Skeletal muscle satellite cell (primary cell): Measurements from ENCODE around the gene CFAP119.

Experiments used
- H3K27me3 ChIP-seq: 2 replicates; pipeline ENCODE4 v1.7.0; 2013; ENCODE audit warnings: low read length; ENCODE audit not compliant: control insufficient read depth, insufficient read depth
- H3K36me3 ChIP-seq: 2 replicates; pipeline ENCODE4 v1.7.0; 2013; ENCODE audit warnings: mild to moderate bottlenecking, control low read depth, low read length; ENCODE audit not compliant: insufficient read depth
- H3K4me1 ChIP-seq: 2 replicates; pipeline ENCODE4 v1.7.0; 2013; ENCODE audit warnings: low read length; ENCODE audit not compliant: control insufficient read depth, insufficient read depth
- H3K4me2 ChIP-seq: 2 replicates; pipeline ENCODE4 v1.7.0; 2013; ENCODE audit warnings: mild to moderate bottlenecking, low read length
- H3K4me3 ChIP-seq: 2 replicates; pipeline ENCODE4 v1.7.0; 2013; ENCODE audit warnings: low read length
- H3K9ac ChIP-seq: 2 replicates; pipeline ENCODE4 v1.7.0; 2013; ENCODE audit warnings: mild to moderate bottlenecking, low read depth, low read length, moderate library complexity
- H3K9me3 ChIP-seq: replicated peaks from 2 replicates; pipeline ENCODE4 v1.7.0; 2013; ENCODE audit warnings: mild to moderate bottlenecking, control low read depth, low read length

Gene CFAP119

DNA sequence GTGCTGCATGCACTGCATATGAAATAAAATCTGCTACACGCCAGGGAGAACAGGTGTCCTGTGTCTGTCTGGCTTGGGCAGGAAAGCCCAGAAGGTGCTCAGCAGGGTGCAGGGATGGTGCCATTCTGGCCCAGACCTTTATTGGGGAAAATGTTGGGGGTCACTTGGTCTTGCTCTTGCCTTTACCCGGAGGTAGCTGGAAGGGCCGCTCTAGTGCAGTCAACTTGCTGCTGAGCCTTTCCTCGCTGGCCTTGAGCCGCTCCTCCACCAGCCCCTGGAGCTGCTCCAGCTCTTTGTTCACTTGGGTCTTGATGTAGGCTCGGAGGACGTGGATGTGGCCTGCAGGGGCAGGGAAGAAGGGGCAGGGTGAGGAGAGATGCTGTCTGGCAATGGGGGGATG lies 4.5 kb downstream of the CFAP119 start:
- H3K36me3 ChIP-seq = peaks cover 38% of the 10 kb centered on the region
- H3K27me3 ChIP-seq = no peaks in the 10 kb centered on the region
- H3K9ac ChIP-seq = no peak overlapping the region
- no peaks in the 10 kb centered on the region for H3K9me3 ChIP-seq
- no peak overlapping the region for H3K4me3 ChIP-seq
- peaks cover 6% of the 10 kb centered on the region for H3K4me1 ChIP-seq
- no peak overlapping the region for H3K4me2 ChIP-seq

DNA sequence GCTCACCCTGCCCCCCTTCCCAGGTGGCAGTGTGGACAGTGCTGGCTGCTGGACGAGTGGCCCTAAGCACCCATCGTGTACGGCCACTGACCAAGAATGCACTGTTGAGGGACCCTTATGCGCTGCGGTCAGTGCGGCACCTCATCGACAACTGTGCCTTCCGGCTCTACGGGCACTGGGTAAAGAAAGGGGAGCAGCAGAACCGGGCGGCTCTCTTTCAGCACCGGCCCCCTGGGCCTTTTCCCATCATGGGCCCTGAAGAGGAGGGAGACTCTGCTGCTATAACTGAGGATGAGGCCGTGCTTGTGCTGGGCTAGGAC lies 5.1 kb downstream of the CFAP119 start:
- Histone ChIP-seq H3K4me2 (no peak overlapping the region), H3K9me3 (no peaks in the 10 kb centered on the region), H3K36me3 (peaks cover 38% of the 10 kb centered on the region), H3K4me1 (peaks cover 6% of the 10 kb centered on the region), H3K4me3 (no peak overlapping the region), H3K9ac (no peak overlapping the region), H3K27me3 (no peaks in the 10 kb centered on the region)

DNA sequence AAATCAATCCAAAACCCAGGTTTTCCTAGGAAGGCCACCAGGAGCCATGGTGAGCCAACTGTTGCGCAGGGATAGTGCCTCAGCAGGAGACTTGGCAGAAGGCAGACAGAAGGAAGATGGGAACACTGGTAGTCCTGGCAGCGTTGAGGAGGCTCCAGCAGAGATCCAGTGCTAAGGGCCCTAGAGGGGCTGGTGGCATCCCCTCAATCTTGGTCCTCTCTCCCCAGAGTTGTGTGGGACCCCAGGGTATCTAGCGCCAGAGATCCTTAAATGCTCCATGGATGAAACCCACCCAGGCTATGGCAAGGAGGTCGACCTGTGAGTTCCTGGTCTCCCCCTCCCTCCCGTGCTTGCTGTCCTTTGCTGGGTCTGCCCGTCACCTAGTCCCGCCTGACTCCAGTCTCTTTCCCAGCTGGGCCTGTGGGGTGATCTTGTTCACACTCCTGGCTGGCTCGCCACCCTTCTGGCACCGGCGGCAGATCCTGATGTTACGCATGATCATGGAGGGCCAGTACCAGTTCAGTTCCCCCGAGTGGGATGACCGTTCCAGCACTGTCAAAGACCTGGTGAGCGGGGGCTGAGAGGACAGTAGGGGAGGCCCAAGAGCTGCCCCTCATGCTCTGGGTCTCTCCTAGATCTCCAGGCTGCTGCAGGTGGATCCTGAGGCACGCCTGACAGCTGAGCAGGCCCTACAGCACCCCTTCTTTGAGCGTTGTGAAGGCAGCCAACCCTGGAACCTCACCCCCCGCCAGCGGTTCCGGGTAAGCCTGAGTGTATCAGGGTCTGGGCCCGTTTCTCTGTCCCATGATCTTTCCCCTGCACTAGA lies 5.7 kb downstream of the CFAP119 start:
- Histone ChIP-seq H3K9ac (no peak overlapping the region), H3K27me3 (no peaks in the 10 kb centered on the region), H3K9me3 (no peaks in the 10 kb centered on the region), H3K4me3 (no peak overlapping the region), H3K36me3 (peaks cover 42% of the 10 kb centered on the region), H3K4me1 (peaks cover 6% of the 10 kb centered on the region), H3K4me2 (no peak overlapping the region)

DNA sequence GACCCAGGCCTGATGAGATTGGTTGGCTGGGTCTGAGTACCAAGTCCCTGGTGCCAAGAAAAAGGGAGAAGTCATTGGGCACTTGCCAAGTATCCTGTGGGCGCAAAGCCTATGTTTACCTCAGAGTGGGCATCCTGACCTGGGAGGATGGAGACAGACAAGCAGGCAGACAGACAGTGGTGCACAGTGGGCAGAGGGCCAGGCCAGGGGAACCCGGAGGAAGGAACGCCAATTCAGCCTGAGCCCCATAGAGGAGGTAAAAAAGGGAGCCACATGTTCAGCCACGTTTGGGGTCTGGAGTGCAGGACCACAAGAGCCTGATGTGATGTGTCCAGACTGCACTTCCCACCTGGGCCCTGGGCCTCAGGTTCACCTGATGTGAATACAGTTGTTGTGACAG lies 8.3 kb downstream of the CFAP119 start:
- H3K4me2 ChIP-seq = no peak overlapping the region
- no peaks in the 10 kb centered on the region for H3K4me1 ChIP-seq
- no peak overlapping the region for H3K9ac ChIP-seq
- peaks cover 56% of the 10 kb centered on the region for H3K36me3 ChIP-seq
- no peaks in the 10 kb centered on the region for H3K27me3 ChIP-seq
- no peaks in the 10 kb centered on the region for H3K9me3 ChIP-seq
- no peak overlapping the region for H3K4me3 ChIP-seq

DNA sequence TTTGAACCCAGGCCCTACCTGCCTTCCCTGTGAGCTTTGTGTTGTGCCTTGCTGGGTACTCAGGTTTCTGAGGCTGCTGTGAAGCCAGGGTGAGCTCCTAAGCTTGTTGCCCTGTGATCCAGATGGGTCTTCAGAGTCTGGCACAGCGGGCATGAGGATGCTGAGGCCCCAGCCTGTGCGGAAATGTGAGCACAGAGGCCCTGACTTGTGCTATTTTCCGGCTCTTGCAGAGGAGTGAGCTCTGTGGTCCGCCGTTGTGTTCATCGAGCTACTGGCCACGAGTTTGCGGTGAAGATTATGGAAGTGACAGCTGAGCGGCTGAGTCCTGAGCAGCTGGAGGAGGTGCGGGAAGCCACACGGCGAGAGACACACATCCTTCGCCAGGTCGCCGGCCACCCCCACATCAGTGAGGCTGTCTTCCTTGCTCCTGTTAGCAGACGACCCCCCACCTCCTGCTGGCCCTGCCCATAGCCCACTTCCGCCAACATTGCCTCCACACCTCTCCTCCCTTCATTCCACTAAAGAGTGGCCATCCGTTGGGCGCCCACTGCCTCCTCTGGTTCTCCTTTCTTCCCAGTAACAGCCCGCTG lies 10.9 kb downstream of the CFAP119 start:
- Histone ChIP-seq H3K9ac (no peak overlapping the region), H3K4me1 (peaks cover 15% of the 10 kb centered on the region), H3K27me3 (no peaks in the 10 kb centered on the region), H3K9me3 (no peaks in the 10 kb centered on the region), H3K4me2 (no peak overlapping the region), H3K36me3 (peaks cover 43% of the 10 kb centered on the region), H3K4me3 (no peak overlapping the region)

DNA sequence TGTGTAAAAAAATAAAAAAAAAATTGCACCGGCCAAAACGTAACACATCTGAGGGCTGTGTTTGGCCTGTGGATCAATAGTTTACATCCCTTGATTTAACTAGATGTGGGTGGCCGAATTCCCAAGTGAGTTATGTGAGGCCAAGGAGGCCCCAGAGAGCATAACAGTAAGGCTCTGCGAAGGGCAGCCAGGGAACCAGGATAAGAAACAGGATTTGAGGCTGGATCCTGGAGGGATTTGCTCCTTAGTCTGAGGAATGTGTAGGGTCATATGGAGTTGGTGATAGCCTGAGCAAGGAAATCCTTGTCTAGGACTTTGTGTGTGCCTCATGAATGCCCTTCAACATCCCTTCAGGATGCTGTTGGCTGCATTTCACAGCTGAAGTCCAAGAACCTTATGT lies 11.7 kb downstream of the CFAP119 start:
- Histone ChIP-seq H3K4me2 (no peak overlapping the region), H3K36me3 (peaks cover 41% of the 10 kb centered on the region), H3K9ac (no peak overlapping the region)

DNA sequence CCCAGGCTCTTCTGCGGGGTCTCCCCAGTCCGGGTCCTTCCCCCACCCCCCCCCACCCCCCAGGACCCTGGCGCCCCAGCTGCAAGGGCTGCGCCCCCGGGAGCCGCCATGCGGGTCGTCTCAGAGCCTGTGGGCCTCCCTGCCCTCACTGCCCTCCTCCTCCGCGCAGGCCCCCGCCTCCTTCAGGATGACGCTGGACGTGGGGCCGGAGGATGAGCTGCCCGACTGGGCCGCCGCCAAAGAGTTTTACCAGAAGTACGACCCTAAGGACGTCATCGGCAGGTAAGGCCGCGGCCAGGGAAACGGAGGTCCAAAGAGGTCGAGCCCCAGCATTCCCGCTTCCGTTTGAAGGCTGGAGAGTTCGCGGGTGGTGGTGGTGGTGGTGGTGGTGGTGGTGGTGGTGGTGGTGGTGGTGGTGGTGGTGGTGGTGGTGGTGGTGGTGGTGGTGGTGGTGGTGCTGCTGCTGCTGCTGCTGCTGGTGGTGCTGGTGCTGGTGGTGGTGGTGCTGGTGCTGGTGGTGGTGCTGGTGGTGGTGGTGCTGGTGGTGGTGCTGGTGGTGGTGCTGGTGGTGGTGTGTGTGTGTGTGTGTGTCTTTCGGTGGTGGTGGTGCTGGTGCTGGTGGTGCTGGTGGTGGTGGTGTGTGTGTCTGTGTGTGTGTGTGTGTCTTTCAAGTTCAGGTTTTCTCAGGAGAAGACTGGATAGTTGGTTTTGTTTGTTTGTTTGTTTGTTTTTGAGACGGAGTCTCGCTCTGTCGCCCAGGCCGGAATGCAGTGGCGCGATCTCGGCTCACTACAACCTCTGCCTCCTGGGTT lies 13.0 kb downstream of the CFAP119 start:
- Histone ChIP-seq H3K9me3 (no peaks in the 10 kb centered on the region), H3K4me1 (peaks cover 15% of the 10 kb centered on the region), H3K36me3 (peaks cover 41% of the 10 kb centered on the region), H3K4me2 (peak overlapping the region; percentile 93), H3K4me3 (peak overlapping the region; percentile 89), H3K27me3 (no peaks in the 10 kb centered on the region), H3K9ac (peak overlapping the region; percentile 72)

More for the DNA sequence above, 11.7 kb downstream of the CFAP119 start:
- no peak overlapping the region for H3K4me3 ChIP-seq
- H3K27me3 ChIP-seq = no peaks in the 10 kb centered on the region
- peaks cover 15% of the 10 kb centered on the region for H3K4me1 ChIP-seq
- no peaks in the 10 kb centered on the region for H3K9me3 ChIP-seq

DNA sequence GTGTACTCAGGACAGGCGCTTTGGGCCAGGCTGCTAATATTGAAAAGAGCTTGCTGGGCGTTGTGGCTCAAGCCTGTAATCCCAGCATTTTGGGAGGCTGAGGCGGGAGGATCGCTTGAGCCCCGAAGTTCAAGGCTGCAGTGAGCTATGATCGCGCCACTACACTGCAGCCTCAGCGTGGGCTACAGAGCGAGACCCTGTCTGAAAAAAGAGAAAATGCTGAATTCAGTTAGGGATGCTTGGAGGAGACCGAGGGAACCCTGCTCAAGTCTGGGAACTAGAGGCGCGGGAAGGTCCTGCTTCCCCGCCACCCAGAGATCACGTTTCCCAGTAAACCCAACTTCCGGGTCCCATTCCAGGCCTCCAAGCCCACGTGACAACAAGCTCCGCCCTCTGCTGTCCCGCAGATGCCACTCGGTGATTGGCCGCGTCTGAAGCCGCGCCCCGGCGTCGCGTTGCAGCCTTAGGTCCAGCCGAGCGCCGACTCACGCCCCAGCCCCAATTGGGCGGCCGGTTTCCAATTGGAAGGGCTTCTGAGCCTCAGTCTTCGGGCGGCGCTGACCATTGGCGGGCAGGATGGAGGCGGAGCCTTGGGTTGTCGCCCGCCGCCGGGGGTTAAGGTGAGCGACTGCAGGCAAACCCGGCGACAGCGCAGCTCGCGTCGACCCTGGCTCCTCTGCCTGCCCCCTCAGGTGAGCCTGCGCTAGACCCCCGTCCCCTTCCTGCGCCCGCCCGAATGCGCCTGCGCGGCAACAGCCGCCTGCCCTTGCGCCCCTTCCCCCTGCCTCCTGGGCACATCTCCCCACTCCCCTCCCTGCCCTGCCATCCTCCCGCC lies 13.8 kb downstream of the CFAP119 start, which contains the start of gene PHKG2:
PHKG2 (plus strand) TSS at position 627 of the 835 bp plus-strand sequence. CDS start 396 bp downstream, outside the sequence.
- peaks cover 34% of the 10 kb centered on the region for H3K36me3 ChIP-seq
- peak within 1 kb of the TSS; percentile 89 for H3K4me3 ChIP-seq
- H3K27me3 ChIP-seq = no peaks in the 10 kb centered on the region
- peaks cover 15% of the 10 kb centered on the region for H3K4me1 ChIP-seq
- H3K4me2 ChIP-seq = peak within 1 kb of the TSS; percentile 93
- no peaks in the 10 kb centered on the region for H3K9me3 ChIP-seq
- H3K9ac ChIP-seq = peak within 1 kb of the TSS; percentile 72

DNA sequence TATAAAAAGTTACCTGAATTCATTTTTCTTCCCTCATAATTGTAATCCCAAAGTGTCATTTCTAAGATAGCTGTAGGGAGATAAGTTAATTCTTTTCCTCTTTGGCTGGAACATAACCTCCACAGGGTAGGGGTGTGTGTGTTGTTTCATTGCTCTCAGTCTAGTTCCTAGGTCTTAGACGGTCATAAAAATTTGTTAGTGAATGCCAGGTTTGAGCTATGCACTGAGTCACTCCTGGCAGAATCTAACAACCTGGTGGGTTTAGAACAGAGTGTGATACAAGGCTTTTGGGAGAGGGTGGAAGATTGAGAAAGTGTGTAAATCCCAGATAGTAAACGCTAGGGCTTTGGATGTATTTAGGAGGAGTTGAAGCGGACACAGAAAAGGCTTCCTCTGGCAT lies 14.5 kb downstream of the CFAP119 start:
- peak overlapping the region; percentile 71 for H3K9ac ChIP-seq
- no peaks in the 10 kb centered on the region for H3K27me3 ChIP-seq
- peak overlapping the region; percentile 84 for H3K4me2 ChIP-seq
- peak overlapping the region; percentile 69 for H3K4me3 ChIP-seq
- peaks cover 15% of the 10 kb centered on the region for H3K4me1 ChIP-seq
- no peaks in the 10 kb centered on the region for H3K9me3 ChIP-seq
- H3K36me3 ChIP-seq = peaks cover 30% of the 10 kb centered on the region

DNA sequence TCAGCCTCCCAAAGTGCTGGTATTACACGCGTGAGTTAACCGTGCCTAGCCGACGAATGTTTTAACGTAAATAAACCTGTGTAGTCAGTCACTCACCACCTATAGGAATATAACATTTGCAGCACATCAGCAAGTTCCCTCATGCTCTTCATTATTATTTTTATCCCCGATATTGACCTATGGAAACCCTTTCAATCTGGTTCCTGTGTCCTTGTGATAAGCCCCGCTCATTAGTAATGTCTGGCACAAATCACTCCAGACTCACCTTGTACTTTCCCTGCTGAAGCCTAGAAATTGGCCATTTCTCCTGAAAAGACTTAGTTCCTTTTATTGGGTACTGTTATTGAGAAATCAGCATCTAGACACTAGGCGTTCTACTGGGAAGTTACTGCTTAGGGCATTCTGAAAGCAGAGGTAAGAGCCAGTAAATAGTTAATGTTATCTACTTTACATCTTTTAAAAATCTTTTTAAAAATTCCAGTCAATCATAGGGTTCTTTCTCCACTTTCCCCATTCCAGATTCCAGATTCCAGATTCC lies 15.2 kb downstream of the CFAP119 start:
- Histone ChIP-seq H3K36me3 (peaks cover 34% of the 10 kb centered on the region), H3K4me1 (peaks cover 18% of the 10 kb centered on the region), H3K4me2 (no peak overlapping the region), H3K9me3 (no peaks in the 10 kb centered on the region), H3K4me3 (no peak overlapping the region), H3K9ac (no peak overlapping the region), H3K27me3 (no peaks in the 10 kb centered on the region)
